Measurements from ENCODE around the gene LCMT1. TPM values are rescaled to one million over a fixed set of nuclear protein-coding genes. Genes with fewer than 3 reads are reported as not detected.

The LCMT1 gene
- total RNA-seq, 1 experiment from 2014 or later = 86.3 TPM

DNA sequence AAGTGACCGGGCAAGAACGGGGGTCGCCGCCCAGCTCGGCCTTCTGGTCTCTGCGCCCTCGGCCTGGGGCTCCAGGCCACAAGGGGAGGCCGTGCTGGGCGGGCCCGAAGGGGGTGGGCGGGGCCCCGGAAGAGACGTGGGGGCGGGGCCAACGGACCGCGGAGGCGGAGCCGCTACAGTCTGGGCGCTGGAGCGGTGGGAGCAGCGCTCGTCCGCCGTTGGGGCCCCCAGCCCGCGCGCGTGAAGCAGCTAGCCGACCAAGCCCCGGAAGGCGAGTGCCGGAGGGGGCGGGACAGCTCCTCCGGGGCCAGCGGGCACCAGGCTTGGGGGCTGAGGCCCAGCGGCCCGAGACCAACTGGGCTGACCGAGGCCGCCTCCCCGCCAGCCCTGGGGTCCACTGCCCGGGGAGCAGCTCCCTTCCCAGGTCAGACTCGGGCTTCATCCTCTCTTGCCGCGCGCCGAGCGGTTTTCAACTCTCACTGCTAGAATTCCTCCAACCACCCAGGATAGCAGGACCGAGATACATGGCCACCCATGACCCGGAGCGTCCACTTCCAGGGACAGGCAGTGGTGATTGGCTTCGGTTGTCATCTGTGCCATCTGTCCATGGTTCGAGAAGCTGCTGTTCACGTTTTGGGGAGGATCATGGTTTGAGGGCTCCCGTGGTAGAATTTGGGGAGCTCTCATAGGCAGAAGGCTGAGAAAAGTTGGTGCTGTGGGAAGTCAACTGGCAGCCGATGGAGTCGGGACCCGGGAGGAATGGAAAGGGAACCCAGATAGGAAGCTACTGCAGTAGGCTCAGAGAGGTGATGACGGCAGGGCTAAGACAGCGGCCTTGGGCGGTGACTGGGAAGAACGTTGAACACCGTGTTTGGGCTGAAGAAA lies 44.6 kb upstream of the LCMT1 start (continued):
- TF ChIP-seq TCF7 (CRISPR knock-in tag; IDR thresholded peaks at IDR 0.05; ENCODE audit: low read depth) (no peak), JAZF1 (CRISPR knock-in tag; IDR thresholded peaks at IDR 0.05) (no peak), ZNF396 (CRISPR knock-in tag; IDR thresholded peaks at IDR 0.05; ENCODE audit: borderline replicate concordance) (no peak), FOXP1 (CRISPR knock-in tag; IDR thresholded peaks at IDR 0.05; ENCODE audit: borderline replicate concordance) (no peak), TEAD1 (CRISPR knock-in tag; IDR thresholded peaks at IDR 0.05) (0 out of 2 replicates have a peak, but pooled peaks have one; percentile 21), NR2C2 (CRISPR knock-in tag; IDR thresholded peaks at IDR 0.05) (no peak), OVOL2 (CRISPR knock-in tag; IDR thresholded peaks at IDR 0.05; ENCODE audit: borderline replicate concordance) (no peak)
- TF ChIP-seq, protein P1, sequence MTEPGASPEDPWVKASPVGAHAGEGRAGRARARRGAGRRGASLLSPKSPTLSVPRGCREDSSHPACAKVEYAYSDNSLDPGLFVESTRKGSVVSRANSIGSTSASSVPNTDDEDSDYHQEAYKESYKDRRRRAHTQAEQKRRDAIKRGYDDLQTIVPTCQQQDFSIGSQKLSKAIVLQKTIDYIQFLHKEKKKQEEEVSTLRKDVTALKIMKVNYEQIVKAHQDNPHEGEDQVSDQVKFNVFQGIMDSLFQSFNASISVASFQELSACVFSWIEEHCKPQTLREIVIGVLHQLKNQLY (CRISPR knock-in tag; IDR thresholded peaks at IDR 0.05) = no peak
- TF ChIP-seq, protein P2, sequence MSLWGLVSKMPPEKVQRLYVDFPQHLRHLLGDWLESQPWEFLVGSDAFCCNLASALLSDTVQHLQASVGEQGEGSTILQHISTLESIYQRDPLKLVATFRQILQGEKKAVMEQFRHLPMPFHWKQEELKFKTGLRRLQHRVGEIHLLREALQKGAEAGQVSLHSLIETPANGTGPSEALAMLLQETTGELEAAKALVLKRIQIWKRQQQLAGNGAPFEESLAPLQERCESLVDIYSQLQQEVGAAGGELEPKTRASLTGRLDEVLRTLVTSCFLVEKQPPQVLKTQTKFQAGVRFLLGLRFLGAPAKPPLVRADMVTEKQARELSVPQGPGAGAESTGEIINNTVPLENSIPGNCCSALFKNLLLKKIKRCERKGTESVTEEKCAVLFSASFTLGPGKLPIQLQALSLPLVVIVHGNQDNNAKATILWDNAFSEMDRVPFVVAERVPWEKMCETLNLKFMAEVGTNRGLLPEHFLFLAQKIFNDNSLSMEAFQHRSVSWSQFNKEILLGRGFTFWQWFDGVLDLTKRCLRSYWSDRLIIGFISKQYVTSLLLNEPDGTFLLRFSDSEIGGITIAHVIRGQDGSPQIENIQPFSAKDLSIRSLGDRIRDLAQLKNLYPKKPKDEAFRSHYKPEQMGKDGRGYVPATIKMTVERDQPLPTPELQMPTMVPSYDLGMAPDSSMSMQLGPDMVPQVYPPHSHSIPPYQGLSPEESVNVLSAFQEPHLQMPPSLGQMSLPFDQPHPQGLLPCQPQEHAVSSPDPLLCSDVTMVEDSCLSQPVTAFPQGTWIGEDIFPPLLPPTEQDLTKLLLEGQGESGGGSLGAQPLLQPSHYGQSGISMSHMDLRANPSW (CRISPR knock-in tag; conservative IDR thresholded peaks at IDR 0.05; ENCODE audit: low read depth) = no peak
- TF ChIP-seq, protein P3, sequence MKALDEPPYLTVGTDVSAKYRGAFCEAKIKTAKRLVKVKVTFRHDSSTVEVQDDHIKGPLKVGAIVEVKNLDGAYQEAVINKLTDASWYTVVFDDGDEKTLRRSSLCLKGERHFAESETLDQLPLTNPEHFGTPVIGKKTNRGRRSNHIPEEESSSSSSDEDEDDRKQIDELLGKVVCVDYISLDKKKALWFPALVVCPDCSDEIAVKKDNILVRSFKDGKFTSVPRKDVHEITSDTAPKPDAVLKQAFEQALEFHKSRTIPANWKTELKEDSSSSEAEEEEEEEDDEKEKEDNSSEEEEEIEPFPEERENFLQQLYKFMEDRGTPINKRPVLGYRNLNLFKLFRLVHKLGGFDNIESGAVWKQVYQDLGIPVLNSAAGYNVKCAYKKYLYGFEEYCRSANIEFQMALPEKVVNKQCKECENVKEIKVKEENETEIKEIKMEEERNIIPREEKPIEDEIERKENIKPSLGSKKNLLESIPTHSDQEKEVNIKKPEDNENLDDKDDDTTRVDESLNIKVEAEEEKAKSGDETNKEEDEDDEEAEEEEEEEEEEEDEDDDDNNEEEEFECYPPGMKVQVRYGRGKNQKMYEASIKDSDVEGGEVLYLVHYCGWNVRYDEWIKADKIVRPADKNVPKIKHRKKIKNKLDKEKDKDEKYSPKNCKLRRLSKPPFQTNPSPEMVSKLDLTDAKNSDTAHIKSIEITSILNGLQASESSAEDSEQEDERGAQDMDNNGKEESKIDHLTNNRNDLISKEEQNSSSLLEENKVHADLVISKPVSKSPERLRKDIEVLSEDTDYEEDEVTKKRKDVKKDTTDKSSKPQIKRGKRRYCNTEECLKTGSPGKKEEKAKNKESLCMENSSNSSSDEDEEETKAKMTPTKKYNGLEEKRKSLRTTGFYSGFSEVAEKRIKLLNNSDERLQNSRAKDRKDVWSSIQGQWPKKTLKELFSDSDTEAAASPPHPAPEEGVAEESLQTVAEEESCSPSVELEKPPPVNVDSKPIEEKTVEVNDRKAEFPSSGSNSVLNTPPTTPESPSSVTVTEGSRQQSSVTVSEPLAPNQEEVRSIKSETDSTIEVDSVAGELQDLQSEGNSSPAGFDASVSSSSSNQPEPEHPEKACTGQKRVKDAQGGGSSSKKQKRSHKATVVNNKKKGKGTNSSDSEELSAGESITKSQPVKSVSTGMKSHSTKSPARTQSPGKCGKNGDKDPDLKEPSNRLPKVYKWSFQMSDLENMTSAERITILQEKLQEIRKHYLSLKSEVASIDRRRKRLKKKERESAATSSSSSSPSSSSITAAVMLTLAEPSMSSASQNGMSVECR (CRISPR knock-in tag; IDR thresholded peaks at IDR 0.05; ENCODE audit: borderline replicate concordance) = peak; percentile 42; the same call in 1 of the 2 replicates
- TF ChIP-seq, protein P4, sequence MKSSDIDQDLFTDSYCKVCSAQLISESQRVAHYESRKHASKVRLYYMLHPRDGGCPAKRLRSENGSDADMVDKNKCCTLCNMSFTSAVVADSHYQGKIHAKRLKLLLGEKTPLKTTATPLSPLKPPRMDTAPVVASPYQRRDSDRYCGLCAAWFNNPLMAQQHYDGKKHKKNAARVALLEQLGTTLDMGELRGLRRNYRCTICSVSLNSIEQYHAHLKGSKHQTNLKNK (CRISPR knock-in tag; IDR thresholded peaks at IDR 0.05) = no peak
- TF ChIP-seq, protein P5, sequence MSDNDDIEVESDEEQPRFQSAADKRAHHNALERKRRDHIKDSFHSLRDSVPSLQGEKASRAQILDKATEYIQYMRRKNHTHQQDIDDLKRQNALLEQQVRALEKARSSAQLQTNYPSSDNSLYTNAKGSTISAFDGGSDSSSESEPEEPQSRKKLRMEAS (CRISPR knock-in tag; IDR thresholded peaks at IDR 0.05) = peak; percentile 40; the same call in 1 of the 2 replicates

DNA sequence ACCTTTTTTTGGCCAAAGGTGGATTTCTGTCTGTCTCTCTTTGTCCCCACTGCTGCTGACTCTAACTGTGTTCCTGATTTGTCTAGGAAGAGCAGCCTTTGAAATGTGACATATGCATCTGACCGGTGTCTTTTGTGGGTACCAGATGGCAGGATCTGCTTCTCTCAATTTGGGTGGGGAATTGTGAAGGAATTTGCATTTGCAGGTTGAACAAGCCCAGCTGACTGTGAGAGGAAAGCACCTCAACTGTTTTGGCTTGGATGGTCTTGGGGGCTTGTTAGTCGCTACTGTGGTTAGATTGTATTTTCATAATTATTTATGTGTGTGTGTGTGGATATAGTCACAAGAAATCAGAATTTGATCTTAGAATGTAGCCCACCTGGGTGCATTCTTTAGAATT lies 37.7 kb upstream of the LCMT1 start:
- Mint-ChIP-seq H3K4me1 (no peaks in the 10 kb centered on the region), H3K4me3 (no peak overlapping the region), H3K9me3 (peaks cover 9% of the 10 kb centered on the region), H3K27ac (no peak overlapping the region), H3K27me3 (ENCODE audit: low read depth) (peaks cover 14% of the 10 kb centered on the region), H3K36me3 (no peaks in the 10 kb centered on the region)
- ChIA-PET CTCF (no interaction called here), POLR2A (no interaction called here)
- ATAC-seq (no peak), DNase-seq (ENCODE audit: low spot score) (no peak)
- TF ChIP-seq IRF2 (CRISPR knock-in tag; IDR thresholded peaks at IDR 0.05; ENCODE audit: borderline replicate concordance, low read depth) = no peak
- TF ChIP-seq RORB (CRISPR knock-in tag; IDR thresholded peaks at IDR 0.05) = no peak
- TF ChIP-seq, protein P3 (CRISPR knock-in tag; IDR thresholded peaks at IDR 0.05; ENCODE audit: borderline replicate concordance) = no peak
- no peak for TF ChIP-seq ZNF423 (CRISPR knock-in tag; IDR thresholded peaks at IDR 0.05)
- TF ChIP-seq GABPB1 (CRISPR knock-in tag; IDR thresholded peaks at IDR 0.05) = no peak
- no peak for TF ChIP-seq ZNF671 (CRISPR knock-in tag; IDR thresholded peaks at IDR 0.05)
